ENCODE results near the gene GNB3. TPM values are rescaled to one million over a fixed set of nuclear protein-coding genes. Genes with fewer than 3 reads are reported as not detected.

GNB3 gene
- total and polyA plus RNA-seq, 2 of the 4 experiments (the other 2 are of a cell fraction), result 0.72 to 20.5 TPM

- dilution Hi-C loops (cut with HindIII; ENCODE audit: low sequenced_read_pairs, unreplicated experiment), result no loop called here
- Histone ChIP-seq H3K79me1 (ENCODE audit: low read depth in 1 of 2, low read length in 2 of 2) (peaks cover 0 to 20% of the 10 kb centered on the region in 2 experiments; a peak in 2 of 4 replicates), H2BK5ac (ENCODE audit: low read depth, low read length, poor library complexity, severe bottlenecking) (no peak overlapping the region)
Observed at GRCh38 chr12:6894321-6894720, 53.6 kb downstream of the GNB3 start.

More at GRCh38 chr12:6894321-6894720, 53.6 kb downstream of the GNB3 start:
- Histone ChIP-seq H3K9ac (ENCODE audit: low read depth, low read length) (no peak overlapping the region), H3K36me3 (ENCODE audit: control insufficient read depth, insufficient read depth, low read length) (no peaks in the 10 kb centered on the region), H2BK15ac (ENCODE audit: low read depth, low read length) (no peak overlapping the region), H3K4ac (ENCODE audit: low read depth, low read length) (no peak overlapping the region), H4K5ac (ENCODE audit: low read depth, low read length) (no peak overlapping the region), H2AK5ac (ENCODE audit: low read depth, low read length) (no peak overlapping the region), H2BK20ac (ENCODE audit: low read depth, low read length) (no peak overlapping the region), H3K27me3 (ENCODE audit: control insufficient read depth, insufficient read depth, low read length) (no peaks in the 10 kb centered on the region), H3K23ac (ENCODE audit: low read depth, low read length) (no peak overlapping the region), H3K4me3 (ENCODE audit: insufficient read depth, low read depth, low read length) (no peak overlapping the region), H4K8ac (ENCODE audit: low read depth in 2 of 2, low read length in 2 of 2) (no peak overlapping the region), H2AK9ac (replicated peaks; ENCODE audit: low read depth, low read length, poor library complexity) (no peak overlapping the region), H3K27ac (ENCODE audit: insufficient read depth, low read length) (no peak overlapping the region), H3K18ac (ENCODE audit: low read depth, low read length) (no peak overlapping the region), H3K56ac (ENCODE audit: extremely low read depth, insufficient read depth, low read length) (no peak overlapping the region), H3K4me1 (ENCODE audit: control insufficient read depth, insufficient read depth, low read length) (peaks cover 5% of the 10 kb centered on the region), H2BK120ac (ENCODE audit: low read depth, low read length) (no peak overlapping the region), H3K4me2 (ENCODE audit: low read depth, low read length) (no peak overlapping the region), H3K9me3 (ENCODE audit: control insufficient read depth, insufficient read depth, low read length) (no peaks in the 10 kb centered on the region), H3K9me1 (ENCODE audit: insufficient read depth, low read length) (0 out of 2 replicates have a peak, but pooled peaks cover 4% of the 10 kb centered on the region), H3K14ac (replicated peaks; ENCODE audit: low read depth, low read length) (no peak overlapping the region; the same call in 1 of the 2 replicates), H2AFZ (replicated peaks; ENCODE audit: low read length, poor library complexity) (no peak overlapping the region), H4K20me1 (ENCODE audit: insufficient read depth, low read length) (no peaks in the 10 kb centered on the region), H4K91ac (ENCODE audit: insufficient read depth, low read depth, low read length) (no peak overlapping the region)
- POLR2A ChIA-PET (ENCODE audit: unreplicated experiment), result no interaction called here
- in situ Hi-C loops (cut with MboI; ENCODE audit: low sequenced_read_pairs) (no loop called here), intact Hi-C loops (cut with micrococcal nuclease) (no loop called here)
- CTCF ChIA-PET, result interaction anchor here (0.7 kb wide), 1 partner anchor 22 kb away, joined by 3 read pairs; the partner anchor contains the start of gene SPSB2
- DNase-seq (no peak), ATAC-seq (ENCODE audit: low read depth) (no peak)
- WGBS, 2 experiments (ENCODE audit: extremely low coverage in 2 of 2, insufficient read length in 1 of 2), result no CpG with 5 or more reads among the region's 3 CpGs
- TF ChIP-seq ELK1 (IDR thresholded peaks at IDR 0.05; ENCODE audit: borderline replicate concordance, low read depth, low read length), result no peak
- no peak for TF ChIP-seq MXI1 (IDR thresholded peaks at IDR 0.05; ENCODE audit: borderline replicate concordance, low read depth, low read length)
- no peak for TF ChIP-seq RCOR1 (IDR thresholded peaks at IDR 0.05; ENCODE audit: insufficient replicate concordance, low read length)
- no peak for TF ChIP-seq NFE2L2 (IDR thresholded peaks at IDR 0.05; ENCODE audit: low read depth, low read length)
- no peak for TF ChIP-seq SMC3 (IDR thresholded peaks at IDR 0.05; ENCODE audit: low read depth, low read length)
- TF ChIP-seq MAFK (IDR thresholded peaks at IDR 0.05; ENCODE audit: low read depth, low read length), result no peak
- TF ChIP-seq RFX5 (IDR thresholded peaks at IDR 0.05; ENCODE audit: low read depth, low read length), result no peak
- TF ChIP-seq CTCF (conservative IDR thresholded peaks at IDR 0.05; ENCODE audit: low read depth, low read length), result no peak
- no peak for TF ChIP-seq BHLHE40 (IDR thresholded peaks at IDR 0.05; ENCODE audit: low read depth, low read length)
- TF ChIP-seq USF2 (IDR thresholded peaks at IDR 0.05; ENCODE audit: low read depth, low read length), result no peak
- no peak for TF ChIP-seq MAZ (IDR thresholded peaks at IDR 0.05; ENCODE audit: borderline replicate concordance, low read depth, low read length)
- no peak for TF ChIP-seq FOS (IDR thresholded peaks at IDR 0.05; ENCODE audit: low read depth, low read length)
- no peak for TF ChIP-seq POLR2A (IDR thresholded peaks at IDR 0.05; ENCODE audit: low read depth, low read length)
- no peak for TF ChIP-seq CHD1 (IDR thresholded peaks at IDR 0.05; ENCODE audit: low read depth, low read length)
- TF ChIP-seq RAD21 (IDR thresholded peaks at IDR 0.05; ENCODE audit: low read length), result no peak
- no peak for TF ChIP-seq CEBPB (IDR thresholded peaks at IDR 0.05; ENCODE audit: low read depth, low read length)
- BruUV-seq (replicated peaks), result no TSS peak
